DMS153 (cell line): ENCODE results near the gene ABCG2.
"Not testable (repeated sequence)": the region's sequence is repeated elsewhere in the genome, so short reads cannot be mapped to it uniquely, and the experiment has no call there.

ENCODE experiments used
- DNase-seq: peaks from one replicate; lab custom pipeline; 2025; lab: John Stamatoyannopoulos, UW

Gene ABCG2

DNA sequence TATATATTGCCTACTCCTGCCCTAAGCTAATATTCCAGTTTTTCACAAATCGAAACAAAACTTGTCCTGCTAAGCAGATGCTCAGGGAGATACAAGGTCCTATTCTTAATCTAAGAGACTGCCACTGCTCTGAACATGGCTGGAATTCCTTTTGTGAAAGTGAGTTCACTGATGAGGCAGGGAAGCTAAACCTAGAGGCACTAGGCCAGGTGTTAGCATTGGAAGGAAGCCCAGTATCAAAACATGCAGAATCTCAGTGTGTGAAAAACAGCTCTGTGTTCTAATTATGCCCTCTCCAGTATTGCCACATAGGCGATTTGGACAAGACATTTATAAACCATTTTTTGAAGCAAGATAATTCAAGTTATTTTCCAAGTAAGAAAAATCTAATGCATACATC is 47.6 kb downstream of the ABCG2 start:
- DNase-seq: no peak

DNA sequence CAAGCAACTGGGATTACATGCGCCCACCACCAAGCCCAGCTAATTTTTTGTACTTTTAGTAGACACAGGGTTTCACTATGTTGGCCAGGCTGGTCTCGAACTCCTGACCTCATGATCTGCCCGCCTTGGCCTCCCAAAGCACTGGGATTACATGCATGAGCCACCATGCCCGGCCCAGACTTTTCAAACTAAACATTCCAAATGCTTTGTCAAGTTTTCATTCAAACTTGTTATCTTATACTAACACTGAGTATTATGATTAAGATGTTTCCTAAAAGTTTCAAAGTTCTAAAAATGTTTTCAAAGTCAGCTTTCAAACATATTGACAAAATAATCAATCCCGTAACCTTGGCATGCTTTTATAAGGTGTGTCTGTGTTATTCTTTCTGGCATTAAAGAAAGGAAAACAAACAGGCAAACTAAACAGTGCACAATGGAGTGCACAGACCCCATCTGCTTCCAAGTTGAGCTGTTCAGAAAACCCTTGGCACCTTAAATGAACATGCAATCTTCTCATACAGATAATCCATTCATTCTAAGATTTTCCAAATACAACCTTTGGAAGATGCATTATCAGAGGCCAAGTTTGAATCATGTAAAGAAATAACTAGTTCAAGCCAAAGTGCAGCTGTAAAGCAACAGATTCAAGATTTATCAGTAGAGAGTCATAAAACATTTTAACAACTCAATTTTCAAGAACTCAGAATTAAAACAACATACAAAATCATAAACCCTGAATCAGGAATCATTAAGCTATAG is 49.1 kb downstream of the ABCG2 start:
- DNase-seq: no peak

DNA sequence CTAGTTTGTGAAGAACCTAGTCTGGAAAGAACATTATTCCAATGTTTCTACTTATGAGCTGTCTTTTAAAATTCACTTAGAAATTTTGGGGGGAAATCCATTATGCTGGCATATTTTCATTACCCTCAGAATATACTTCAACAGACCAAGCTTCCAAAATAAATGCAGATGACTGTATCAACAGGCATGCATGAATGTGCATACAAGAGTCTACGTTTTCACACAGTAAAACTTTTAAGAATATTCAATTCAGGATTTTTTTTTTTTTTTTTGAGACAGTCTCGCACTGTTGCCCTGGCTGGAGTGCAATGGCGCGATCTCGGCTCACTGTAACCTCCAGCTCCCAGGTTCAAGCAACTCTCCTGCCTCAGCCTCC is 49.7 kb downstream of the ABCG2 start:
- no peak for DNase-seq

DNA sequence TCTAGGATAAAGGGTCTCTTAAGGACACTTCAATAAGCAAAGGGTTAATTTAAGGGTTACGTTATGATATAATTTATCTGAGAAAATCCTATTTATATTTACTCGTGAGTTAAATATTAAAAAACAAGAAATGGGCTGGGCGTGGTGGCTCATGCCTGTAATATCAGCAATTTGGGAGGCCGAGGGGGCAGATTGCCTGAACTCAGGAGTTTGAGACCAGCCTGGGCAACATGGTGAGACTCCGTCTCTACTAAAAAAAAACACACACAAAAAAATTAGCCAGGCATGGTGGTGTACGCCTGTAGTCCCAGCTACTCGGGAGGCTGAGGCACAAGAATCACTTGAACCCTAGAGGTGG is 50.4 kb downstream of the ABCG2 start:
- DNase-seq: not testable (repeated sequence)

DNA sequence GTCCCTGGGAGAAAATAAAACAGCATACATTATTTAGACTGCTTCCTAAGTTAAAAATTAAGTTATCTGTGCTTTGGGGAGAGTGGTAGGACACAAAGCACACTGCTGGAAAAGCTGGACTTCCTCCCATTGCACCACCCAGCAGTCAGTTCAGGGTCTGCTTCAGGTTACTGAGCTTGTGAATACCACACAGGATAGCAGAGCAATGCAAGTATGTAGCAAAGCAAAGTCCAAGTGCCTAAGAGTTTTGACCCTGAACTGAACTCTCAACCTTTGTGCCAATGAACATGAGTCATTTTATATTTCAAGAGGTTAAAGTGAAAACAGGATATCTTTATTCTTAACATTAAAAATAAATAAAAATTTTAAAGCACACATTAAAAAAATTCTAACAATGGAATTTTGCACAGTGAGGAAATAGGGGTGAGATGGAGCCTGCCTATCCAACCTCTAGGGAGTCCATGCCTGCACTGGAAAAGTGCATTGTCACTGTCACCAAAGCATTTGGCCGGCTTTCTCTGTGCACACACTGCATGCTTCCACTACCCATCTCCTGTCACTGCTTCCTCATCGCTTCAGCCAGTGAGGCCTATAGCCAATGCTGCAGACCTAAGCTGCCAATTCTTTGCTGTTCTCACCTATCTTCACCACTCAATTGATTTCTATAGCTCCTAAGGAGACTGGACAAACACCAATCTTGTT is 50.9 kb downstream of the ABCG2 start:
- DNase-seq: no peak

DNA sequence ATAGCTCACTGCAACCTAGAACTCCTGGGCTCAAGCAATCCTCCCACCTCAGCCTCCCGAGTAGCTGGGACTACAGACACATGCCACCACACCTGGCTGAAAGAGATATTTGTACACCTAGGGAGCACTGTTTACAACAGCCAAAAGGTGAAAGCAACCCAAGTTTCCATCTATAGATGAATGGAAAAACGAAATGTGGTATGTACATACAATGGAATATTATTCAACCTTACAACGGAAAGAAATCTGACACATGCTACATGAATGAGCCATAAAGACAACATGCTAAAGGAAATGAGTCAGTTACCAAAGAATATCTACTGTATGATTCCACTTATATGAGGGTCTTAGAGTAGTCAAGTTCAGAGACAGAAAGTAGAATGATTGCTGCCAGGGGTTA is 52.2 kb downstream of the ABCG2 start:
- no peak for DNase-seq

DNA sequence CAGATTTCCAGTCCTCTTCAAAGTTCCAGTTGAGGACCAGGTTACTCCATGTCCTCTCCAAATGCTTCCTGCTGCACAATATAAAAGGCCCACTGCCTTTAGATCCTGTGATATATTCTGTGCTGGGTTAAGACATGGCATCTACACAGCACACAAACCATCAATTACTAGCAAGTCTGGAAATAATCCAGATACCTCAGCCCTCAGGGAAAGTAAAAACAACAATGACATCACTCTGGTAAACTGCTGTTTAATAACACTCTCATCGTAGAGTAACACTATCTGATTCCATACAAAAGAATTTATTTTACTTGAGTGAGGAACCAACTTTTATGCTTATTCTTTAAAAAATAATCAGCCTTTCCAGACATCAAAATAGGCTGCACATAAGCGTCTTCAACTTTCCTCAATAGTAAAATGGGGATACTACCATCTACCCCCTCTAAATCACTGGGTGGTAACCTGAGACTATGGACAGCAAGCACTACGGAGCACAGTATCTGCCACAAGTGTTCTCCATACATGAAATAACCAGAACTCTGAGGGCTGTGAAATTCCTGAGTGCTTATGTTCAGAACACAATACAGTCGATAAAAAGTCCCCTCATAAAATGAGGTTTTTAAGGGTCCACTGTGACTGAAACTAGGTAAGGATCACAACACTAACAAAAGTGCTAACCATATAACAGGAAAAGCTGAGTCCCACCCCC is 53.4 kb downstream of the ABCG2 start:
- DNase-seq: peak; percentile 1

DNA sequence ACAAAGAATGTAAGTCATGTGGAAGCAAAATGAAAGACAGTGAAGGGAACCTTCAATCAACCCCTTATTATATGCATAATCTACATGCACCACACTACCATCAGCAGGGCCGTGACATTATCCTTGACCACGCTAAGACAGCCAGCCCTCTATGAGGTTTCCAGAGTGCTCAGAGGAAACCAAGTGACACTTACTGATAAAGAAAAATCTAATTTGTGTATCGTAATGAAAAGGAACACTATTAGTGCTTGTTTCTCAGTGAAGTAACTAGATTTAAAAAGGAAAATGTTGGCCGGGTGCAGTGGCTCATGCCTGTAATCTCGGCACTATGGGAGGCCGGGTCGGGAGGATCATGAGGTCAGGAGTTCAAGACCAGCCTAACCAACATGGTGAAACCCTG is 56.4 kb downstream of the ABCG2 start:
- no peak for DNase-seq

DNA sequence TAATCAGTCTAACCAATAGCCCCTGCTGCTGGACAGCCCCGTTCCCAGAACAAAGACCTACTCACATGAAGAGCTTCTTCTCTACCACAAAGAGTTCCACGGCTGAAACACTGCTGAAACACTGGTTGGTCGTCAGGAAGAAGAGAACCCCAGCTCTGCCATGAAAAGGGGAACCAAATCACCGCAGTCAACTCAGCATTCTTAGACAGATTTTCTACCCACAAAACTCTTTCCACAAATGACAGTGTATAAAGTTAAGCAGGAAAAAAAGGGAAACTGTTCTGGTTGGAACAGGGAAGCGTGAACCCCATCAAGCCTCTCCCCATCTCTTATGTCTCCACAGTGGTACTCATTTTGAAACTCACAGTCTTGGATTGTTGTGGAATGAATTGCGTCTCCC is 57.3 kb downstream of the ABCG2 start:
- no peak for DNase-seq

DNA sequence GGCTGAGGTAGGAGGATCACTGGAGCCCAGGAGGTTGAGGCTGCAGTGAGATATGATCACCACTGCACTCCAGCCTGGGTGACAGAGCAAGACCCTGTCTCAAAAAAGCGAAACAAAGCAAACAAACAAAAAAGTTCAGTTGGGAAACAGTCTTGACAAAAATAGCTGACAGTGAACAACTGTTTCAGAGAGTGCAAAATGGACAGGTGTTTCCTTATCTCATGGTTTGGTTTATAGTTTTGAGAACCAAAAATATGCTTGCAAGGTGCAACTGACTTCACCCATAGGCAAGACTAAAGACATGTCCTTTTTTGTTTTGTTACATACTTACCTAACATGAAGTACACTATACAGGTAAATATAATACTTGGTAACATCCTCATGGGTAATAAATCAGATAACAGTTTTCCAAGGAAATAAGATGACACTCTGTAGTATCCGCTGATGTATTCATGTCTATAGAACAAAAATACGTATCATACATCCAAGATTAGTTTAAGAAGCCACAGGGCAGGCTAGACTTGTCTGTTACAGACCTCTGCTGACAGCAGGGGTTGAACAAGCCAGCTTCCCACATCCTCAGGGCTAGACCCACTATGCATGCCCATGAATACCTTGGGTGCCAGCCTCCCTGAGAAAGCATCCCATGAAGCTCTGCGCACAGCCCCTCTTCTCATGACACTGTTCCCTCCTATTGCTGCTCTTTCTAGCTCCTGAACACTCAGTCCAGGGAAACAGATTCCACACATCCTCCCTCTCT is 59.3 kb downstream of the ABCG2 start:
- DNase-seq: no peak

DNA sequence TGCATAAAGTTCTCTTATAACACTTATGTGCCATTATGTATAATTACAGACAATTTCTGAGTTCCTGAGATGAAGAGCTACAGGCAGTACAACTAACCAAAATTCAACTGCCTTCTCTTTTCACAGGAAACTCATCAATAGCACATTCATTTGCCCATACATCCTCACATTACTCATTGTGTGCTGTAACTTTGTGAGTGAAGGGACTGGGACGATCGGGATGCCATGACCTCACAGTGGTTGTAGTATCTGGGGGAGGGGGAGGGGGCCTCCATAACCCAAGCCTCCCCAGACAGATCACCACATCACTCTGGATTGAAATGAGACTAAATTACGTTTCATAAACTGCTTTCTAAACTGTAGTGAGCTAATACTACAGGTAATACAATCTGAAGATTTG is 60.7 kb downstream of the ABCG2 start:
- no peak for DNase-seq

DNA sequence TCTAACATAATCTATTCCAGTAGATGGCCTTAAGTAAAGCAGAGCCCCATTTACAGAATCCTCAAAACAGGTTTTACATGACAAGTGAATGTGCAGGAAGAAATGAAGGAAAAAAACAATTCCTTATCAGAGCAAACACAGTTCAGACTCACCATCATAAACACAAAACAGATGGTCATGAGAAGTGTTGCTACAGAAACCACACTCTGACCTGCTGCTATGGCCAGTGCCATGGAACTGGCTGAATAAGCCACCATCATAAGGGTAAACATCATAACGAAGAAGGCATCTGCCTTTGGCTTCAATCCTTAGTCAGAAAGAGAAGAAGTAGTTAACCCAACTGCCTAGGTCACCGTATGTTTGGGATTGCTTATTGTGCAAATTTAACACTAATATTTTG is 61.1 kb downstream of the ABCG2 start:
- DNase-seq: no peak

DNA sequence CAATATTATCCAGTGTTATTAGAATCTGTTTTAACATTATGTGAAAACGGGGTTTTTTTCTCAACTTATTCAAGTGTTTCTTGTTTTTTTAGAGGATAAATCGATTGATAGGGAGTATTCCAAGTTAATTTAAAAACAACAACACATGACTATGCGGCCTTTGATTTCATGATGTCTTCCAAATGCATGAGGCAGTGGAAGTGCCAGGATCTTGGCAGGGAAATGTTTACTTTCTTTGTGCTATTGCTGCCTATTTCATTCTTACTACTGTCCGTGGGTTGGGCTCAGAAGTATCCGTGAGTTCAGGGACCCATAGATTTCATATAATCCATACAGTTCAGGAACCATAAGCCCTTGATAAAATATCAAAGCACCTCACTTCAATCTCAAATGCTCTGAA is 64.6 kb downstream of the ABCG2 start:
- no peak for DNase-seq

DNA sequence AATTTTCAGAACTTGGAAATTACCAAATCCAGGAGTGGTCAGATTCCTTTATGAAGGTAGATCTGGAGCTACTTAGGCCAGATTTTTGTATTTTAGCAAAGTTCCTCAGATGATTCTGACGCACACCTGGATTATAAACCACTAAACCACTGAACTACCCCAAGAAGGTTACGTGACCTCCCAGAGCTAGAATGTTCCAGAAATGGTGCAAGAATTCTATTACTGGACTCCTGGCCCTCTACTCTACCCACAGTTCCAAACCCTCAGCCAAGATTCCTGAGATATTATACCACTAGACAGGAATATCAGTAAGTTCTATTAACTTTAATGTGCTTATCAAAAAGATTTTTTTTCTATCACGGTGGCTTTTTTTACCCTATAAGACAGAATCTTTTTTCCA is 67.1 kb downstream of the ABCG2 start:
- DNase-seq: no peak

DNA sequence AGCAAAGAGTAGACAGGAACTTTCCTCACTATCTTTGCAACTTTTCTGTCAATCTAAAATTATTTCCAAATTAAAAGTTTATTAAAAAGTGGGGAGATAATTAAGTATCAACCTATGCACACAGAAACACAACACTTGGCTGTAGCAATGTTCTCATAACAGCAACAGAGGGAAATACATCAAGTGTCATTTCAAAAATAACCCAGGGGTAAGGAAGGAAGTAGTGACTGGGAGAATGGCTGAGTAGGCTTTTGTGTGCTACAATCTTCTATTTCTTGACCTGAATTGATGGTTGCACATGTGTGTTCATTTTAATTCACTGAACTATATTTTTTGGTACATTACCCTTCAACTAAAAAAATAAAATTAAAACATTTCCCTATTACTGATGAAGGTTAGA is 67.5 kb downstream of the ABCG2 start:
- no peak for DNase-seq

DNA sequence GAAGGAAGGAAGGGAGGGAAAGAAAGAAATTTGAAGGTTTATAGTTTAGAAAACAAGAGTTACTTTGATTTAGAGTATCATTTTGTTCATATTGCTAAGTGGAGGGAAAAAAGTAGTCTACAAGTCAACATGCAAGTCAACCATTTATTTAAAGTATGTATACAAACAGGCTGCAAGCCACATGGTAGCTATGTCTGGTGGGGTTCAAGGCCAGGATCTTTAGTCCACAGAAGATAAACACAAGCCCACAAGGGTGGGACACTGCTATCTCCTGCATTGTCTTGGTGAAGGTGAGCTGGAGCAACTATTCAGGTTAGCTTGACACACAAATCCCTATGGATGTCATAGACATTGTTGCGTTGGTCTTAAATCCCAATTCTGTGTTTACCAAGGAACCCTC is 71.4 kb downstream of the ABCG2 start:
- no peak for DNase-seq

DNA sequence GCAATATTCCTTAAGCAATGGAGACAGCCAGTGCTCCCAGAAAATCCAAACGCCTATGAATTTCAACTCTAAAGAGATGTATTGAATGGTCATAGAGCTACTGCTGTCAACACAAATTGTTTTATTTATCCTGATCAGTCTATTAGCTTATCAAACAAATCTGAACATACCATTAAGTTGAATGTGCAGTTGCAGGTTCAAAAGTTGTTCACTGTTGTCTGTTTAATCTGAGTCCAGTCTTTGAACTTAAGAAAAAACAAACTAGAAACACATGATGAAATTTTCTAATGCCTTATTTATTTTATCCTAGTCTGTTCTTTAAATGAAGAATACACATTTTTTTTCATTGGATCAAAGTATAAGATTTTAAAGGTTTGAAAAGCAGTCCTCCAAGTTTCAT is 77.8 kb downstream of the ABCG2 start:
- DNase-seq: no peak

DNA sequence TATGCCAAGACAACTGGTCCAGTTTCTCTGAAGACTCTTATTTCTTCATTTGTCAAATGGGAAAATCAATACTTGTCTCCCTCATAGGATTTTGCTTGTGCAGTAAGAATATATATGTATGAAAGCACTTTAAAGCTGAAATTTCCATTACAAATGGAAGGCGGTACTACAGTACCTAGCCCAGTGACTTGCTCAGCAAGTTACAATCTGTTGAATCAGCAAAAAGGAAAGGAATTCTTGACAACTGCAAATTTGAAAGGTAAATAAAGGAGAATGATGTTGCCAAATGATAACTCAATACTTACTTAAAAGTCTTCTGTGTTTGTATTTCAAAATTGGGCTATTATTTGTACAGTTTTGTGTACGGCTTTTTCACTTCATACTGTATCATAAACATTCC is 79.9 kb downstream of the ABCG2 start:
- DNase-seq: no peak

DNA sequence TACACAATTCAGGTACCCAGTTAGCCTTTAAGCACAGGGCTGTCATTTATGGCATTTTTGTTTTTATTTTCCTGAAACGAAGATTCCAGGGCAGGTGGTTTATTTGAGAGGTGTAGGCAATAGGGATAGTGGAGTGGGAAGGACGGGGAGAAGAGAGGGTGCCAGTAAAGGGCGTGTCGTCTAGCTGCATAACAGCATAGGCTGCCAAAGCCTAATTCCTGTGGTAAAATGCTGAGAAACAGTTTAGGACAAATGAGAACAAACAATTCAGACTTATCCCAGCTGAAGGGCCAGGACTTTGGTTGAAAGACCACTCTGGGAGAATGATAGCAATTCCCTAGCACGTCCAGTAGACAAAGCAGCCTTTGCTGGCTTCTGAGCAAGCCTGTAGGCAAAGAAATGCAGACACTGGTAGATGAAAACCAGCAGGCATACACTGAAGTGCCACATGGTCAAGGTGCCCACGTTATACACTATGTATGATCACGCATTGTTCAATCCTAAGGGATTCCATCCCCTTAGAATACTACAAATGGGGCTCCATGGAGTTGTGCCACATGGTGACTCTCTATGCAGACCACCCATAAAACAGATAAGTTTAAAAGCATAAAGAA is 80.4 kb downstream of the ABCG2 start:
- DNase-seq: no peak

DNA sequence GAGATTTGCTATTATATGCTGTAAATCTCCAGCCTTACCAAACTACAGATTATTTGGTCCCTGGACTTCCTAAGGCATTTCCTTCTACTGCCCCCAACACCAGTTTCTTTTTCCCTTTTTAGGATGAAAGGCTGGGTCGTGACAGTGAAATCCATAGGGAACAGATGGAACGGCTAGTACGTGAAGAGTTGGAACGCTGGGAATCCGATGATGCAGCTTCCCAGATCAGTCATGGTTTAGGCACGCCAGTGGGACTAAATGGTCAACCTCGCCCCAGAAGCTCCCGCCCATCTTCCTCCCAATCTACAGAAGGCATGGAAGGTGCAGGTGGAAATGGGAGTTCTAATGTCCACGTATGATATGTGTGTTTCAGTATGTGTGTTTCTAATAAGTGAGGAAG is 83.1 kb downstream of the ABCG2 start:
- DNase-seq: no peak

DNA sequence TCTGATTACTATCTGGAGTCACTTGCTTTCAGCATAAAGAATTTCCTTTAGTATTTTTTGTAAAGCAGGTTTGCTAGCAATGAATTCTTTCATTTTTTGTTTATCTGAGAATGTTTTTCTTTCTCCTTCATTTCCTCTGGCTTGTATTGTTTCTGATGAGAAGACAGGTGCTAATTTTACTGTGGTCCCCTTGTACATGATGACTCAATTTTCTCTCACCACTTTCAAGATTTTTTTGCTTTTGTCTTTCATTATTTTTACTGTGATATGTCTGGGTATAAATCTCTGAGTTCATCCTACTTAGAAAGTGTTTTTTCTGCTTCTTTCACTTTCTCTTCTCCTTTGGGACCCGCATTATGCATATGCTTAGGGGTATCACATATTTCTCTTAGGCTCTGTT is 88.4 kb downstream of the ABCG2 start:
- DNase-seq: no peak

DNA sequence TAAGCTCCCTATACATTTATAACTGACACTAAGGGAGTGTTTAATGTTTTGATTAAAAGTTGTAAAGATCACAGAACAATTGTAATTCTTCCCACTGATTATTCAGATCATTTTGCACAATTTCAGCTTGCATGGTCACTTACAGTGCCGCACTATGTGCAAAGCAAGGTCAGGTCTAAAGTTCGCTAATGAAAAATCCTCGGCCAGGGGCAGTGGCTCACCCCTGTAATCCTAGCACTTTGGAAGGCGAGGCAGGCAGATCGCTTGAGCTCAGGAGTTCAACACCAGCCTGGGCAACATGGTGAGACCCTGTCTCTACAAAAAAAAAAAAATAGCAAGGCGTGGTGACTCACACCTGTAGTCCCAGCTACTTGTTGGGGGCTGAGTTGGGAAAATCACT is 94.0 kb downstream of the ABCG2 start:
- no peak for DNase-seq
